Bronchial epithelial cell (primary cell): ENCODE data around the gene PDK2. TPM values are rescaled to one million over a fixed set of nuclear protein-coding genes. Genes with fewer than 3 reads are reported as not detected.

Source experiments
- DNase-seq: peaks from one replicate; pipeline ENCODE4 v3.0.0-alpha.2; 2010; ENCODE audit warnings: low read depth
- FAIRE-seq: peaks from 2 replicates; lab custom pipeline; 2011; peaks lifted over from hg19 to GRCh38; lab: Jason Lieb, UNC
- H3K27me3 ChIP-seq: 2 replicates; pipeline ENCODE4 v1.5.1; 2011; ENCODE audit warnings: low read length; ENCODE audit not compliant: control insufficient read depth, insufficient read depth
- H3K36me3 ChIP-seq: 2 replicates; pipeline ENCODE4 v1.5.1; 2011; ENCODE audit warnings: low read length; ENCODE audit not compliant: control insufficient read depth, insufficient read depth
- H3K4me3 ChIP-seq: 2 replicates; pipeline ENCODE4 v1.5.1; 2011; ENCODE audit warnings: mild to moderate bottlenecking, low read depth, low read length, control low read depth
- CTCF ChIP-seq: IDR thresholded peaks from 2 replicates; pipeline ENCODE4 v1.5.1; 2011; ENCODE audit warnings: mild to moderate bottlenecking, moderate library complexity, low read length, control low read depth, inconsistent platforms; ENCODE audit not compliant: insufficient read depth, severe bottlenecking
- total RNA-seq: library from RNA; depleted of rRNA; stranded (reverse); fragments of >200 nt; gene quantifications from 2 replicates; pipeline ENCODE4 v1.2.1, GENCODE V29; 2014

Gene PDK2
- total RNA-seq, 1 donor from 2014 or later: 0.79 TPM

- peaks cover 30% of the 10 kb centered on the region for H3K36me3 ChIP-seq
- no peak for TF ChIP-seq CTCF
- DNase-seq: peak; percentile 95
- peak; percentile 91 for FAIRE-seq
- H3K27me3 ChIP-seq: no peaks in the 10 kb centered on the region
- H3K4me3 ChIP-seq: no peak overlapping the region
These were observed 30.7 kb upstream of the PDK2 start for GRCh38 chr17:50064253-50065001.

GRCh38 chr17:50065056-50065455 lies 30.1 kb upstream of the PDK2 start:
- no peak for TF ChIP-seq CTCF
- H3K27me3 ChIP-seq: no peaks in the 10 kb centered on the region
- H3K4me3 ChIP-seq: no peak overlapping the region
- peaks cover 35% of the 10 kb centered on the region for H3K36me3 ChIP-seq
- no peak for DNase-seq
- FAIRE-seq: no peak

GRCh38 chr17:50066995-50067394 lies 28.2 kb upstream of the PDK2 start:
- H3K27me3 ChIP-seq: no peaks in the 10 kb centered on the region
- peaks cover 48% of the 10 kb centered on the region for H3K36me3 ChIP-seq
- H3K4me3 ChIP-seq: no peak overlapping the region
- DNase-seq (no peak), FAIRE-seq (no peak)
- no peak for TF ChIP-seq CTCF

DNA sequence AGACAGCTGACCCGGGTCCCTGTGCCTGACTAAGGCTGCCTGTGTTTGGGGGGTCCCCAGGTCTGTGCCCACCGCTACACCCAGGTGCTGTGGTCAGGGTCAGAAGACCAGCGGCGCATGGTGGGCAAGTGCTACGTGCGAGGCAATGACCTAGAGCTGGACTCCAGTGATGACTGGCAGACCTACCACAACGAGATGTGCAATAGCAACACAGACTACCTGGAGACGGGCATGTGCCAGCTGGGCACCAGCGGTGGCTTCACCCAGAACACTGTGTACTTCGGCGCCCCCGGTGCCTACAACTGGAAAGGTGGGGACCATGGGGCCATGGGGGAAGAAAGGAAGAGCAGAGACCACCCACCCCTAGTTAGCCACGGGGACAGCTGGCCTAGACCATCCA lies 27.2 kb upstream of the PDK2 start:
- FAIRE-seq: no peak
- DNase-seq: no peak
- Histone ChIP-seq H3K27me3 (no peaks in the 10 kb centered on the region), H3K4me3 (no peak overlapping the region), H3K36me3 (peaks cover 56% of the 10 kb centered on the region)
- no peak for TF ChIP-seq CTCF

DNA sequence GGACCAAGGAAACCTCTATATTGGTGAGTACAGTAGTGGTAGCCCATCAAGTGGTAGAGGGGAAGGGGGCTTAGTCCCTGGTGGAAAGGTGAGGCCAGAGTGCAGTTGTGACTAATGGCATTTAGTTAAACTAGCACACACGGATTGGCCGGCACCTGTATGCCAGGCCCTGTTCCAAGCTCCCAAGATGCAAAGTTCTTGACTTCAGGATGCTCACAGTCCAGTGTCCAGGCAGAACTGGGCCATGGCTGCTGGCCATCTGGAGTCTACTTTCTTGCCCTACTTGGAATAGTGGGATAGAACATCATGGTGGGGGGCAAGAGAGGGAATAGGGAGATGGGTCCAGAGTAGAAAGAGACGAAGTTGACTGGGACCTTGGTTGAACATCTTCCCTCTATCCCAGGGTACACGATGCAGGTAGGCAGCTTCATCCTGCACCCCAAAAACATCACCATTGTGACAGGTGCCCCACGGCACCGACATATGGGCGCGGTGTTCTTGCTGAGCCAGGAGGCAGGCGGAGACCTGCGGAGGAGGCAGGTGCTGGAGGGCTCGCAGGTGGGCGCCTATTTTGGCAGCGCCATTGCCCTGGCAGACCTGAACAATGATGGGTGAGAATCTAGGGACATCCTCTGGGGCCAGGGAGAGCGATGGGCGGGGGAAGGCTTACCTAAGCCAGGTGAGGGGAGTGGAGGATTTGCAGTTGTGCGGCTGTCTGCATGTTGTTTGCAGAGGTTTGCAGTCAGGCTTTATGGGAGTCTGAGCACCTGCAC lies 24.1 kb upstream of the PDK2 start:
- Histone ChIP-seq H3K4me3 (no peak overlapping the region), H3K27me3 (no peaks in the 10 kb centered on the region), H3K36me3 (peaks cover 72% of the 10 kb centered on the region)
- FAIRE-seq: no peak
- TF ChIP-seq CTCF: no peak
- DNase-seq: no peak
